NOMO-1 treated with dmso at 0.1 percent for 144 hours (cell line): ENCODE data around the gene CFAP91.
A peak's percentile ranks its signal among the peaks of the same experiment; 100 is the strongest.

Experiments used
- DNase-seq: peaks from one replicate; lab custom pipeline; 2025; ENCODE audit not compliant: unreplicated experiment; lab: John Stamatoyannopoulos, UW

The CFAP91 gene

GRCh38 chr3:119702530-119703527 is at the start of gene CFAP91:
Gene CFAP91, plus strand, starts transcription at chr3:119703022. Its CDS starts 77 bp downstream, at chr3:119703099.
- peak; percentile 91 for DNase-seq

GRCh38 chr3:119653876-119654275 is 48.9 kb upstream of the CFAP91 start:
- no peak for DNase-seq

DNA sequence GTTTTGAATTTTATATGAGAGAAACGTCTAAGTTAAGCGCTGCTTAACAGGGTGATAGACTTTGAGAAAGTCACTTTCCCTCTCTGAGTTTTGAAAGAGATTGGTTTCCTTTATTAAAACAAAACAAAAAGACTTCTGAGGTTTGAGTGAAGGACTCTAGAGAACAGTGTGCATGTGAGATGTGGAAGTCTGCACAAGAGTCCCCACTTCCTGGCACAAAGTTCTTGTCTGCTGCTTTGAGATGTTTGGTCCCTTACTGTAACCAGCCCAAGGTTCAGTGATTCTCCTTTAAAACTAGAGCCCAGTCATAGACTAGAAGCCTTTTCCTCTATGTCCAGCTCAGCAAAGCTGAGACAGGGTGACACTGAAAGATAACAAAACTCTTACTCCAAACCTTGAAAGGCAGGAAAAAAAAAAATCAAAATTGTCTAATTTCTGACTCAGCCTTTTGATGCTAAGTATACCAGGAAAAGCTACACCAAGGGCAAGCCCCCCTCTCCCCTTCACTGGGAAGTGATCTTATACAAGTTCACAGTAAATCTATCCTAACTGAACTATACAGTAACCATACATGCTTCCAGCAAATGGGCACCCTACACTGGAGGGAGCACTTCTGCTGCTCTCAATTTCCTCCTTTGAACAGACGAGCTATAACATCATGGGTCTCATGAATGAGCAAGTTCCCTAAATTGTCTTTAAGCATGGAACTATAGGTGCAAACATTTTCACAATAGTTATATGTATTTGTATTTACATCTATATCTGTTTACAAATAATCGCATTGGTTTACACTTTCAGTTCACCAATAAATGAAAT is 44.7 kb upstream of the CFAP91 start:
- no peak for DNase-seq

DNA sequence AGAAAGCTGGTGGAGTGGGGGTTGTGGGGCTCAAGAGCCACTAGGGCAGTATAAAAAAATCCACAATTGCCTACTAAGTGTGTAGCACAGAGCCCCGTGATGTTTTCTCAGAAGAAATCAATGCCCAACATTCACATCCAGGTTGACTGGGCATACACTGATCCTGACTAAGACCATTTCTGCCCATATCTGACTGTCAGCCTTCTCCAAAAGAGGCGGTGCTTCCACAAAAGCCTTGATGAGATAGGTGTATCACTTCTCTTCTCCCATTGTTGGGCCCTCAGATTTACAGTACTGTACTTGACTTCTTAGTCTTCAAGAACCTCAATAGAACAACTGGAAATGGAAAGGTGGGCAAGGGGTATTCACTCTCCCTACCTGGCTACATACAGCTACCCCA is 43.8 kb upstream of the CFAP91 start:
- DNase-seq = no peak

DNA sequence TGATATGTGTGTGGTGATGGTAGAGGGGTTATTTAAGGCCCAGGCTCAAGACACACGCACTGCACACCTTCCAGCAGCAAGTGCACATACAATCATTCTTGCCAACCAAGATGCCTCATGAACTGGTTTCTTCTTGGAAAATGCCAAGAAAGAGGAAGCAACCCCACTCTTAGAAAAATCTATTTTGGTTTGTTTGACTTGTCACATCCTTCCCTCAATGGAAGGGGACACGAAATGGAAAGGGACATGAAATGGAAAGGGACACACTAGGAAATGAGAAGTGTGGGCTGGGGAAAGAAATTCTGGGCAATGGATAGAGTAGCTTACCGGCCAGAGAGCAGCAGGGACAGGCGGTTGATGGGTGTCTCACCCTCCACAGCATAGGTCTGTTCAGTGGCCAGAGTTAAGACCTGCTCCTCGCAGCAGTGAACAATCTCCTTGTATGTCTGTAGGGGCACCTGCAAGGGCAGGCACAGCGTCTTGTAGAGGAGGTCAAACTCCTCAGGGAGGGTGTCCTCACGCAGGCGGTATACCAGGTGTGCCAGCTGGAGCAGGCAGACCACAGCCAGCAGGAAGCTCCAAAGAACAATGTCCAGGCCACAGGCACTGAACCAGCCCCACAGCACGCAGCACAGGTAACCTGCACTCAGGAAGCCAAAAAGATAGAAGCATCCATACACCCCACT is 43.1 kb upstream of the CFAP91 start:
- no peak for DNase-seq

GRCh38 chr3:119660474-119661440 is 42.1 kb upstream of the CFAP91 start, which contains the start of gene POPDC2:
Gene POPDC2, minus strand, starts transcription at chr3:119660589. Its CDS starts 166 bp downstream, at chr3:119660423.
- no peak for DNase-seq

DNA sequence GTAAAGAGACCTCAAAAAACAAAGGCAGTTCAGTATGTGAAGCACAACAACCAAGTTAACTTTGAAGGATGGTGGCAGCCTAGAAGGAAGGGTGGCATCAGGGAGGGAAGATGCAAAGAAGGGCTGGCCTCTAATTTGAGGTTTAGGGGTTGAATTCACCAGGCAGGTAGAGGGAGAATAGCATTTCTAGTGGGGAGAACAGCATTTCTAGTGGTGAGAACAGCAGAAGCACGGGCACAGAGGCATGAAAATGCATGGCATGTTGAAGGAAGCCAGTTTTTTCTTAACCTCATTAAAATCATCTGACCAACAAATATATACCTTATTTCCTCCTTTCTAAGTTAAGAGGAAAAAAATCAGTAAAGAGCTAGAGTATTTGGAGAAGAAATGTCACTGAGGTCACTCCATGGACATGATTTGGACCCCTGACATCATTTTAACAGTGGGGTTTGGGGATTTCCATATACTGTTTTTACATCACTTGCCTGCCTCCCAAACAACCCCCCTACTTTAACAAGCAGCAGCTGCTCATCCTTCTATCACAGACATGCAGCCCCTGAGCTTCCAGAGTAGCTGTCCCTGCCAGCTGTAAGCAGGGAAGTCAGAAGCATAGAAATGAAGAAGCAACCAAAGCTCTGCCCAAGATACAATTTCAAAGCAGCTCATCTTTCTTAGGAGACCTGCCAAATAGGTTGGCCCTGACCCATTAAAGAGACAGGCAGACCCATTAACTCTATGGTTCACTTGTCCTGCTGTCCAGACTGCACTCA is 40.0 kb upstream of the CFAP91 start:
- DNase-seq = no peak

DNA sequence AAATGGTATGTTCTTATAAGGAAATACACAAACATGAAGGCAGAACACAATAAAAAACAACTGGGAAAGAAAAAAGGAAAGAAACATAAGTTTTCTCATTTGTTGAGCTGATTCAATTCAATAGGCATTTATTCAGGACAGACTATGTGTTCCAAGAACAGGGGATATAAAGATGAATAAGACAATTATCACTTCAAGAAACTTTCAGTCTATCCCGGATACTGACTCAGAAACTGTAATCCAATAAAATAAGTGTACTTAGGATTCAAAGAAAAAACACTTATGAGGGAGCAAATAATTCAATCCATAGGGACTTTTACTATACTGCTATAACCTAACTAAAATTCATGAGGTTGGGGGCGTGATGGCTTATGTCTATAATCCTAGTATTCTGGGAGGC is 38.9 kb upstream of the CFAP91 start:
- DNase-seq = no peak

DNA sequence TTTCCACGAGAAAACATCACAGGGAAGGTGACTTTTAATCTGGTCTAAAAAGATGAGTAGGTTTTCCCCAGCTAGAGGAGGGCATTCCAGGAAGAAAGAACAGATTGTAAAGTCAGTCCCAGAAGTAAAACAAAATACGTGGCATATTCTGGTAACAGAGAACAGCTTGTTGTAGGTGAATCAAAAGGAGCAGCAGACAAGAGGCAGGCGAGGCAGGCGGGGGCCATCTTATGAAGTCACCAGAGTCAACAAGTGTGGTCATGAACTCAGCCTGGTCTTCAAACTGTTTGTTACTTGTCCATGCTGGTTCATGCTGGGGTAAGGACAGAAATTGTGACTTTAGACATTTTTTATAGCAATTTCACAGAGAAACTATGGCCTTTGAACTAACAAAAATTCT is 38.5 kb upstream of the CFAP91 start:
- DNase-seq = no peak

DNA sequence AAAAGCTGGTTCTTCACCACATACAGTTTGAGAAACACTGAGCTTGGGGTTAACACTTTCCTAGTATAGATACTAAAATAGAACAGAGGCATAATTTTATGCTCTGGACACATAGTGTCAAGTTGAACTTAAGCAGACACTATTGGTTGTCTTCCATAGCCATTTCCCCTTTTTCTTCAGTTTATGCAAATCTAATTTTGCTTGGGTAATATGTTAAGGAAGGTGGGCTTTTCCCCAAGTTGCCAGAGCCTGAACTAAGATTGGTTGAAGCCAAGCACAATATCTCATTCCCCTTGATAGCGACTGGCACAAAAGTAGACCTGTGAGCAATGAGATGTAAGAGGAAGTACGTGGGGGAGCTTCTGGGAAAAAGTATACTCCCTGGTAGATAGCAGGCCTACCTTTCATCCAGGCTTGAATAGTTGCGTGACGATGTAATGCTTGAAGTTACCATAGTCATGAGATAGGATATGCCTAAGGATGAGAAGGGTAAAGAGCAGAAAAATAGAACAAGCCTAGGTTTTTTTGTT is 37.9 kb upstream of the CFAP91 start:
- DNase-seq = no peak

DNA sequence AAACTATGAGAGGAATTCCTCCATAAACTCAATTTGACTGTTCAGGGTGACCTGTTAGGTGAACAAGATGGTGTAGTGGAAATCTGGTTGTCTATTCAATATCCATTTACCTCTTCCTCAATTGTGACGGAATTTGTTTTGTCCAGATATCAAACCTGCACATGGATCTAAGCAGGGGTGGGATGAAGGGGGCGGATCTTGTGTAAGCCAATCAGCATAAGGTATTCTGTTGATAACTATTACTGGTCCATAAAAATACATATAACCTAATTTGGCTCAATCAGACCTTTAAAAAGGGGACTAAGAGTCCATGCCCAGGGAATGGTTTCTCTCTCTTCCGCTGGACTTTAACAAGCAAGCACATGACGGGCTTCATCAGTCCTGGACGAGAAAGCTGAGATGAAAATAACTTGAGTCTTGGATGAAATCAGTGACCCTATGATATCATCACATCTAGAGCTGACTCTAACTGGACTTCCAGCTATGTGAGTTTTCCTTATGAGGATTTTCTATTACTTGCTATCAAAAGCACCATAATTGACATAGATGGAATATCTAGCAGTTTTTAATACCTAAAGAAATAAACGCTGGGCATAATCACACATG is 36.8 kb upstream of the CFAP91 start:
- no peak for DNase-seq

DNA sequence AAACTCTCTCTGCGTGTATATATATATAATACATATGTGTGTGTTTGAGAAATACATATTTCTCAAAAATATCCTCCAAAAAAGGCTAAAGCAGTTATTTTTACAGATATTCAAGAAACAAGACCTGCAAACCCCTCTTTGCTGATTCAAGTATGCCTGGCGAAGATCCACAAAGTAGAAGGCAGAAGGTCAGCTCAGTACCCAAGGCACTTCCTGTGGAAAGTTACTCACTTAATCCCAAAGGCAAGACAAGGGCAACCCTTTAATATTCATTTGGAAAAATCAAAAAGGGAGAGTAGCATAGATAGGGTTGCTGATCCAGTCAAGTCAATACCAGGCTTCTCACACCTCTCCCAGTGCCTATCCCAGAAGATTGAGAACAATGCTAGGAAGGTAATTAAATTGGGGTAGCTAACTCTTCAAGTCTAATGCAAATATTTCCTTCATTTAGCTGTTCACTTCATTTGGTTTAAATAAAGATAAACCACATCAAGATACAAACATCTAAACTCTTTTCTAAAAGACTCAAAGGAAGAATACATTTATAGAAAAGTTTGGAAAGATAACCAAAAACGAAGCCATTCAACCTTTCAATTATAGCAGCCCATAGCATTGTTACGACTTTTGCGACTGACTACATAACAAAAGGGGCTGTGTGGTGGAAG is 32.8 kb upstream of the CFAP91 start:
- no peak for DNase-seq

DNA sequence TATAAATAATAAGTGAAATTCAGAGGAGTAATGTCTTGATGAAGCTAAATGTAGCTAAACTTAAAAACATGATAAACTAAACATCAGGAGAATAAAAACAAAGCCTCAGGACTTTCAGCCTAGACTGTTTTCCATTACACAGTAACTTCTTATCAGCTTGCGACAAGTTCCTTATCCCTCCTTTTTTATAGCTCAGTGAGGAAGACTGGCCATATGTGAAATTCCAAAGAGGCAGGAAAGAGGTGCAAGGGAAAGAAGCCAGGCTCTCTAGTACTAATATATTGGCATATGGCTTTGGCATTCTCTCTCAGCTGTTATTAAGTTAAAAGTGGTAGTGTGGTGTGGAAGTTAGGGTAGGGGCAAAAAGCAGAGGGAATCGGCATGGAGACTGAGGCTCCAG is 30.0 kb upstream of the CFAP91 start:
- DNase-seq = no peak

DNA sequence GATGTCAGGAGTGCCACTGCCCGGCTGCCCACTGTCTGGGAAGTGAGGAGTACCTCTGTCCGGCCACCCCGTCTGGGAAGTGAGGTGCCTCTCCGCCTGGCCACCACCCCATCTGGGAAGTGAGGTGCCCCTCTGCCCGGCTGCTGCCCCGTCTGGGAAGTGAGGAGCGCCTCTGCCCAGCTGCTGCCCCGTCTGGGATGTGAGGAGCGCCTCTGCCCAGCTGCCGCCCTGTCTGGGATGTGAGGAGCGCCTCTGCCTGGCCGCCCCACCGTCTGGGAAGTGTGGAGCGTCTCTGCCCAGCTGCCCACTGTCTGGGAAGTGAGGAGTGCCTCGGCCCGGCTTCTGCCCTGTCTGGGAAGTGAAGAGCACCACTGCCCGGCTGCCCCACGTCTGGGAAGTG is 28.9 kb upstream of the CFAP91 start:
- no peak for DNase-seq

- no peak for DNase-seq
Measured at GRCh38 chr3:119675188-119675874, 27.5 kb upstream of the CFAP91 start.

DNA sequence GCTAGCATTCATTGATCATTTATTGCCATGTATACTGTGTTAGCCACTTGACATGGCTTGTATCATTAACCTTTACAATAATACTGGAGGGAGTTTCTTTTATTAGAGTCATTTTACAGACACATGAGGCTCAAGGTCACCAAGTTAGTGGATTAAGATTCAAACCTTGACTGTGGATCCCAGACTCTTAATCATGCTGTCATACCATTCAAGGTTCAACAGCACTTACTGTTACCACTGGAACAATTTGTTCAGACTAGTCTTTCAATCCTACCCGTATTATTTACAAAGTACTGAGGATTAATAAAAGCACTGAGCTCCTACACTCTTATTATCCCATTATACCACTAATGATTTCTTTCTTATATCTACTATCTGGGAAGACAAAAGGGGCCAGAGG is 26.8 kb upstream of the CFAP91 start:
- no peak for DNase-seq
